ENCODE results near the gene SPDEF.

The SPDEF gene

GRCh38 chr6:34556031-34556471 lies at the start of gene SPDEF:
TSS of gene SPDEF (minus strand) at chr6:34556329. CDS start at chr6:34544455, 11,874 bp downstream.
- Histone ChIP-seq H3K36me3 (ENCODE audit: control insufficient read depth in 2 of 2, insufficient read depth in 1 of 2, low read length in 2 of 2) (no peaks in the 10 kb centered on the region), H3K4me3 (ENCODE audit: low read depth, low read length) (no peak within 1 kb of the TSS), H3K9me3 (ENCODE audit: control insufficient read depth, insufficient read depth, low read depth, low read length) (no peaks in the 10 kb centered on the region), H3K4me1 (ENCODE audit: control insufficient read depth, insufficient read depth, low read length) (no peaks in the 10 kb centered on the region), H3K27ac (ENCODE audit: extremely low read depth, low read depth, low read length) (no peak within 1 kb of the TSS)
- ChIA-PET POLR2A (interaction anchor here (0.6 kb wide), 1 partner anchor 141 kb away, joined by 3 read pairs; the partner anchor contains the start of gene ILRUN), CTCF (interaction anchor here (0.7 kb wide), 1 partner anchor 270 kb away, joined by 3 read pairs; no protein-coding TSS in a partner anchor)
- TF ChIP-seq ZNF391 (tag by site-specific recombination; IDR thresholded peaks at IDR 0.05; ENCODE audit: borderline replicate concordance, low read depth) (no peak), GLIS1 (tag by site-specific recombination; IDR thresholded peaks at IDR 0.05) (peak; percentile 12; the same call in 1 of the 2 replicates), ZNF510 (tag by site-specific recombination; IDR thresholded peaks at IDR 0.05; ENCODE audit: insufficient replicate concordance) (no peak)

GRCh38 chr6:34603707-34604106 lies 47.6 kb upstream of the SPDEF start:
- ChIA-PET CTCF (interaction anchor here (0.9 to 2.0 kb wide), 4 partner anchors 10 to 144 kb away, joined by 3 to 7 read pairs (median 4); no protein-coding TSS in a partner anchor), POLR2A (no interaction called here)
- no peak for TF ChIP-seq ZNF16 (tag by site-specific recombination; IDR thresholded peaks at IDR 0.05; ENCODE audit: low read depth)
- no peak for TF ChIP-seq ZBTB6 (tag by site-specific recombination; IDR thresholded peaks at IDR 0.05)
- no peak for TF ChIP-seq GLIS1 (tag by site-specific recombination; IDR thresholded peaks at IDR 0.05)
- no peak for TF ChIP-seq REST (tag by site-specific recombination; IDR thresholded peaks at IDR 0.05)
- TF ChIP-seq ZNF266 (tag by site-specific recombination; IDR thresholded peaks at IDR 0.05; ENCODE audit: low read depth) = no peak
- TF ChIP-seq ZNF704 (tag by site-specific recombination; IDR thresholded peaks at IDR 0.05) = no peak
- no peak for TF ChIP-seq EGR2 (tag by site-specific recombination; IDR thresholded peaks at IDR 0.05; ENCODE audit: low read depth)
- no peak for TF ChIP-seq ZNF394 (tag by site-specific recombination; IDR thresholded peaks at IDR 0.05; ENCODE audit: borderline replicate concordance)
- no peak for TF ChIP-seq ZNF664 (tag by site-specific recombination; IDR thresholded peaks at IDR 0.05)
- no peak for TF ChIP-seq ZNF169 (tag by site-specific recombination; IDR thresholded peaks at IDR 0.05)
- TF ChIP-seq BCL6B (tag by site-specific recombination; IDR thresholded peaks at IDR 0.05) = no peak
- no peak for TF ChIP-seq ZNF76 (tag by site-specific recombination; IDR thresholded peaks at IDR 0.05; ENCODE audit: borderline replicate concordance, low read depth)
- TF ChIP-seq ZSCAN16 (tag by site-specific recombination; IDR thresholded peaks at IDR 0.05) = no peak
- no peak for TF ChIP-seq ZBTB1 (tag by site-specific recombination; IDR thresholded peaks at IDR 0.05)
- no peaks in the 10 kb centered on the region for H3K9me3 ChIP-seq (ENCODE audit: control insufficient read depth, insufficient read depth, low read depth, low read length)
- H3K4me3 ChIP-seq (ENCODE audit: low read depth, low read length) = no peak overlapping the region
- peaks cover 13% of the 10 kb centered on the region for H3K4me1 ChIP-seq (ENCODE audit: control insufficient read depth, insufficient read depth, low read length)
- H3K36me3 ChIP-seq (ENCODE audit: control insufficient read depth in 2 of 2, insufficient read depth in 1 of 2, low read length in 2 of 2) = peaks cover 0 to 18% of the 10 kb centered on the region in 2 experiments; a peak in 2 of 3 replicates
- H3K27ac ChIP-seq (ENCODE audit: extremely low read depth, low read depth, low read length) = no peak overlapping the region

All from HEK293 (cell line).